ENCODE measurements around the gene CDON. TPM values are rescaled to one million over a fixed set of nuclear protein-coding genes. Genes with fewer than 3 reads are reported as not detected.

Gene CDON
- polyA plus RNA-seq, 1 donor from 2014 or later: not detected

DNA sequence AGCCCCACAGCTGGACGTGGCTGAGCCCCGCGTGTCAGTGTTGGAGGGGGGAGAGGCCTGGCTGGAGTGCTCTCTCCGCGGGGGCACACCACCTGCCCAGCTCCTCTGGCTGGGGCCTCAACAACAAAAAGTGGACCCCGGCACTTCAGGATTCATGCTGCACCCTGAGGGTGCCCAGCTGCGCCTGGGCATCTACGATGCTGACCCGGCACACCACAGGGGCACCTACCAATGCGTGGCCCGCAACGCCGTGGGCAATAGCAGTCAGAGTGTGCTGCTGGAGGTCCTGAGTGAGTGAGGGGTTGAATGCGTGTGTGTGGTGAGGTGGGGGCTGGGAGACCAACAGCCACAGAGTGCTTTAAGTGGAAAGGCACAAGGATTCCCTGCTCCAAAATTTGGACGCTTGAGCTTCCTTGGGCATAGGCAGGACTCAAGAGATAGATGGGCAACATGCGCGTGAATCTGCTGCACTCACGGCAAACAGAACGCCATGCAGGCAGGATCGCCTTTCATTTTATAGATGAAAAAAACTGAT is 109.2 kb downstream of the CDON start:
- Mint-ChIP-seq H3K4me1 (peaks cover 0 to 6% (median 3%) of the 10 kb centered on the region in 3 donors), H3K27me3 (peaks cover 4% of the 10 kb centered on the region), H3K4me3 (no peak overlapping the region)

DNA sequence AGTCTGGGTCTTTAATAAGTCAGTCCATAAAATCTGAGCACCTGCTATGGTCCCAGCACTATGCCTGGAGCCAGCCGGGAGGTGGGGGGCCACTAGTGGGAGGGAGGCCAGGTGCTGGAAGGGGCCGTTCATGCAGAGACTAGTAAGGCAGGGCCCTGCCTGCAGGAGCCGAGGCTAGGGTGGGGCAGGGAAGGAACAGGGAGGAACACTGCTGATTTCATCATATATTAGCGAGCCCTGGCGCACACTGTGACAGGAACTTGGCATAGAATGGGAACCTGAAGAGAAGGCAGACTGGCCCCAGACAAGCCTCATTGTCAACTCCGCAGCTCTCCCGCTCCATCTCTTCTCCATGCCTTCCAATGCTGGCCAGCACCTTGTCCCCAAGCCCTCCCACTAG is 109.7 kb downstream of the CDON start:
- Mint-ChIP-seq H3K4me3 (no peak overlapping the region), H3K27ac (no peak overlapping the region), H3K4me1 (peaks cover 0 to 6% (median 3%) of the 10 kb centered on the region in 3 donors), H3K9me3 (no peaks in the 10 kb centered on the region), H3K27me3 (peaks cover 4% of the 10 kb centered on the region), H3K36me3 (no peaks in the 10 kb centered on the region)

More for the DNA sequence above, 109.2 kb downstream of the CDON start:
- Mint-ChIP-seq H3K9me3 (no peaks in the 10 kb centered on the region), H3K27ac (peak overlapping the region in 1 of 3 donors; percentile 35), H3K36me3 (no peaks in the 10 kb centered on the region)

DNA sequence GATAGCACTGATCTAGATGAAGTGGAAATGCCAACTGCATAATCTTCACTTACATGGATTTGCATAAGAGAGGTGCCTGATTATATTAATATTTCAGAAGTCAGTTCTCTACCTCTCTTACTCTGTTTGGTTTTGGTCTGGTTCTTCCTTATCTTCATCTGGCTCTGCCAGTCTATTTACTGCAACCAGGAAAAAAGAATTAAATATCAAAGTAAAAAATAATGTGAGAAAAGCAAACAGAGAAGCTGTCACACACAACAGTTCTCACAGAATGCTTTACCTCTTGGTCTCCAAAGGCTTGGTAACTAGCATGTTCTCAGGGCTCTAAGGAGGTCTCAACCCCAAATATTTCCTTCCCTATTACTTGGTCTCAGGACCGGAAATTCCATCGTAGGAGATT is 110.1 kb downstream of the CDON start:
- Mint-ChIP-seq H3K4me1 (peaks cover 0 to 4% (median under 1%) of the 10 kb centered on the region in 3 donors), H3K27ac (no peak overlapping the region), H3K36me3 (no peaks in the 10 kb centered on the region), H3K9me3 (no peaks in the 10 kb centered on the region), H3K4me3 (no peak overlapping the region), H3K27me3 (peaks cover 4% of the 10 kb centered on the region)

- Mint-ChIP-seq H3K27me3 (peaks cover 6% of the 10 kb centered on the region), H3K4me3 (no peak overlapping the region), H3K27ac (peak overlapping the region in 1 of 3 donors; percentile 12), H3K4me1 (peaks cover 0 to 2% (median 0%) of the 10 kb centered on the region in 3 donors), H3K36me3 (no peaks in the 10 kb centered on the region), H3K9me3 (no peaks in the 10 kb centered on the region)
Observed at GRCh38 chr11:125951731-125952130, 110.9 kb downstream of the CDON start.

DNA sequence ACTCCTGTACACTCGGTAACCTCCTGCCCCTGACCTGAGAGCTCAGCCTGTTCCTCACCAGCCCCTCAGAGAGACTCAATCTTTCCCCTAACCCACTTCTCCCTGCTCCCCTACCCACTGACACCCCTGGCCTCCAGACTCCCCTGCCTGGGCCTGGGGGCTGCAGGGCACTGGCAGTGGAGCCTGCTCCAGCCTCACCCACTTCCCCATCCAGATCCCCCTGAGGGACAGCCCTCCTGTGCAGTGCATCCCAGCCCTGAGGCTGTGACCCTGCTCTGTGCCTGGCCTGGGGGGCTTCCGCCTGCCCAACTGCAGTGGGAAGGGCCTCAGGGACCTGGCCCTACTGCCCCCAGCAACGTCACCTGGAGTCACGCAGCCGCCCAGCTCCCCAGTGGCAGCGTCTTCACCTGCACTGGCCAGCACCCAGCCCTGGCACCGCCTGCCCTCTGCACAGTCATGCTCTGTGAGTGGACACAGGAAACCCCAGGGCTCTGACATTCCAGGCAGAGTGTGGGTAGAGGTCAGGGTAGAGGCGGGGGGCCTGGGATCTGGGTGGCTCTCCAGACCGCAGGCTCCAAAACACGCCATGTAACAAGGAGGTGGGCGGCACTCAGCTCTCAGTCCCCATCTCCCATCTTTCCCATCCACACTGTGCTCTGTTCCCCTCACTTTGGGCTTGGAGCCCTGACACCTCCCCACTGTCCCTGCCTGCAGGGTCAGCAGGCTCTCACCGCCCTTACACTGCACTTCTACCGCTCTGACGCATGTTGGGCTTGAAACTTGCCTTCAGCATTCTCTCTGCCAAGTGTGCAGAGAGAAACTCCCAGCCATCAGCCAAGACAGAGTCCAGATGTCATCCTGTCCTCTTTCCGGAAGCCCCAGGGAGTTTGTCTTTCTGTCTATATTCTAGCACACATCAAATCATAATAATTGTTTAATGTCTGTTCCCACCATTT is 111.7 kb downstream of the CDON start:
- Mint-ChIP-seq H3K27me3 (peaks cover 5% of the 10 kb centered on the region), H3K4me3 (no peak overlapping the region), H3K4me1 (peaks cover 0 to 2% (median 0%) of the 10 kb centered on the region in 3 donors), H3K36me3 (no peaks in the 10 kb centered on the region), H3K9me3 (no peaks in the 10 kb centered on the region), H3K27ac (peak overlapping the region in 1 of 3 donors; percentile 57)

GRCh38 chr11:125950178-125950490 is 112.5 kb downstream of the CDON start:
- Mint-ChIP-seq H3K27me3 (peaks cover 5% of the 10 kb centered on the region), H3K4me3 (no peak overlapping the region), H3K4me1 (peaks cover 0 to 2% (median 0%) of the 10 kb centered on the region in 3 donors), H3K36me3 (no peaks in the 10 kb centered on the region), H3K27ac (no peak overlapping the region), H3K9me3 (no peaks in the 10 kb centered on the region)

DNA sequence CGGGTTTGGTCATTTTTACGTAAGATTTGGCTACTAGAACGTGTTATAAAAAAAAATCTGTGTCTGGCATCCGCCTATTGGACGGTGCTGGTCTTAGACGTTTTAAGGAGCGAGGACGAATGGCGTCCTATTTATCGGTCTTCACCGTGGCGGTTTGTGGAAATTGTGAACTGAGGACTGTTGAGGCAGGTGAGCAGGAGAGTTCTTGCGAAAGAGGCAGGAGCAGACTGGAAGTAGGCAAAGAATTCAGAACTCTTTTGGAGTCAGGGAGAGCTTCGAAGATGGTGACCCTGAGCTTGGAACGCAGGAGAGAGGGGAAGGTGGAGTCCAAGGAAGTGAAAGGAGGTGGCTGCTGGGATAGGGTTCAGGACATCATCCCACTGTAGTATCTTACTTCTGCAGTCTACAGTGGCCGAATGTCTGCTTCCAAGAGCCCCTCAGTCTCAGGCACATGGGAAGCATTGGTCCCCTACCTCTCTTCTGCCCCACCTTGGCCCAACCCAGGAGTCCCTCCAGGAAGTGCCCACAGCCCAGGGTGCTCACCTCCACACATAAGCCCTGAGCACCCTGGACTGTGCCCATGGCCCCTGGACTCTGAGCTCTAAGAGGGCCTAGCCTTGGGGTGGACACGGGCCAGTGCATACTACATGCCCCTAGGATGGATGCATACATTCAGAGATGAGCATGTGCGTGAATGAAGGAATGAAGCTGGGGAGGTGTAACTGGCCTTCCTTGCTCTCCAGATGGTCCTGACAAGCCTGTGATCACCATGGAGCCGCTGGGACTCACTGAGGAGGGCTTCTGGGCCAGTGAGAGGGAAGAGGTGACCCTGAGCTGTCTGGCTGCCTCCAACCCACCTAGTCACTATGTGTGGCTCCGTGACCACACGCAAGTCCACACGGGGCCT is 113.1 kb downstream of the CDON start:
- H3K27me3 Mint-ChIP-seq: peaks cover 4% of the 10 kb centered on the region
- H3K4me1 Mint-ChIP-seq: peaks cover 0 to 2% (median 0%) of the 10 kb centered on the region in 3 donors
- peak overlapping the region in 1 of 4 donors; percentile 28 for H3K4me3 Mint-ChIP-seq
- H3K27ac Mint-ChIP-seq: no peak overlapping the region
- no peaks in the 10 kb centered on the region for H3K9me3 Mint-ChIP-seq
- H3K36me3 Mint-ChIP-seq: no peaks in the 10 kb centered on the region

GRCh38 chr11:125948278-125949051 is 114.2 kb downstream of the CDON start:
- no peak overlapping the region for H3K27ac Mint-ChIP-seq
- no peaks in the 10 kb centered on the region for H3K36me3 Mint-ChIP-seq
- H3K4me1 Mint-ChIP-seq: peaks cover 0 to 2% (median 0%) of the 10 kb centered on the region in 3 donors
- no peaks in the 10 kb centered on the region for H3K9me3 Mint-ChIP-seq
- H3K27me3 Mint-ChIP-seq: peaks cover 7% of the 10 kb centered on the region
- no peak overlapping the region for H3K4me3 Mint-ChIP-seq

DNA sequence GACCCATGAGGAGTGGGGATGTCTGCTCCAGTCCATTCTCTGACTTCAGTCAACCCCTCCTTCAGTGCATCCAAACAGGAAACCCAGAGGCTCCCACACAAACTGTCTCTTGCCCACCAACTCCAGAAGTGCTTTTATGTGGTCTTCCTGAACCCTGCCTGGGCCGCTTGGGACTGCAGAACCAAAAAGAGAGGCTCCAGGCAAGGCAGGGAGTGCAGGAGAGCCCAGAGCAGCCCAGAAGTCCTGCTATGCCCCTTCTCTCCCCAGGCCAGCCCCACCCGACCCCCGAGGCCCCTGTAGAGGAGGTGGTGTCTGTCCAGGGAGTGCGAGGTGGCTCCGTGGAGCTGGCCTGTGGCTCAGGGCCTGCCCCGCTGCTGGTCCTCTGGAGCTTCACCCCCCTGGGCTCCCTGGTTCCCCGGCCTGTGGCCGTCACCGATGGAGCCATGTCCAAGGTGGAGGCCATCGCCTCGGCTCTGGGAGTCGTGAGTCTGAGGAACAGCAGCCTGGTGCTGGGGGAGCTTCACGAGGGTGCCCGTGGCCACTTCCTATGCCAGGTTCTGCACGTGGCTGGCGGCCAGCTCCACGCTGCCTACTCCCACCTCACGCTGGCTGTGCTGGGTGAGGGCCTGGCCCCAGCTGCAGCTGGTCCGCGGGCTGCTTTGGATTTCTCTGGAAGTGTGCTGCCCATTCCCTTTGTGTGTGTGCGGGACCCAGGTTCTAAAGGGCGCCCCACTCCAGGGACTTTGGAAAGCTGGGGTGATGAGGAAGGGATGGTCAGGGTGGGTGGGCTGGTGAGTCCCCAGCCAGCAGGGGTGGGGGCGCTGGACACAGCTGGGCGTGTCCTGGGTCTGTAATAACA is 115.0 kb downstream of the CDON start:
- Mint-ChIP-seq H3K9me3 (no peaks in the 10 kb centered on the region), H3K36me3 (no peaks in the 10 kb centered on the region), H3K4me1 (peaks cover 0 to 2% (median under 1%) of the 10 kb centered on the region in 3 donors), H3K27ac (no peak overlapping the region), H3K4me3 (no peak overlapping the region), H3K27me3 (peaks cover 7% of the 10 kb centered on the region)

- Mint-ChIP-seq H3K4me1 (peaks cover 0 to 8% (median 7%) of the 10 kb centered on the region in 3 donors), H3K36me3 (no peaks in the 10 kb centered on the region), H3K27ac (no peak overlapping the region), H3K27me3 (peaks cover 7% of the 10 kb centered on the region), H3K9me3 (no peaks in the 10 kb centered on the region), H3K4me3 (peak overlapping the region in 1 of 4 donors; percentile 49)
Observed at GRCh38 chr11:125946712-125947418, 115.8 kb downstream of the CDON start.

DNA sequence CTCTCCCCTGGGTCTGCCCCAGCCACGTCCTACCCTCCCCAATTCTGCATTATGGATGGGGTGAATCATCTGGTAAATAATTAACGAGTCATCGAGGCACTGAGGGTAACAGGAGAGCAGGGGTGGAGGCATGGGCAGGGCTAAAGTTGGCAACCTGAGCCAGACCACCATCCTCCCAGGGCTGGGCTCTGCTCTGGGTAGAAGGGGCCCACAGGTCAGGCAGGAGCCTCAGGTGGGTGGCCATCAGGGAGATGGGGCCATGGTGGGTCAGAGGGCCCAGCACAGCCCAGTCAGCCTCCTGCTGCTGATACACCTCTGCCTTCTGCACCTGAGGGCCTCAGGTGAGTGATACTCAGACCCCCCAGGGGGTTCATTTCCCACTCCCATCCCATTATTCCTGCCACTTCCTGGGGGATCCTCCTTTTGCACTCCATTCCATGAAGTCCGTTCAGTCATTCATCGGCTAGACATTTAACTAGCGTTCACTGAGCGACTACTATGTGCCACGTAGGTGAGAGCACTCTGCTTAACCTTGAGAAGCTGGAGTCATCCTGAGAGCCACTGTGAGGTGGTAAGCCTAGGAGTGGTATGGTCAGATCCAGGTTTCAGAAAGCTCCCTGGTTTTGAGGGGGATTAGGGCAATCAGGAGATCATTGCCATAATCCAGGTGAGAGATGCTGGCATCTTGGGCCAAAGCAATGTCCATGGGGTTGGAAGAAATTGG is 116.7 kb downstream of the CDON start, which contains the start of gene VSIG10L2:
VSIG10L2 (plus strand) TSS at position 248 of the 724 bp plus-strand sequence; CDS start at position 260, 12 bp downstream.
- H3K27me3 Mint-ChIP-seq: peaks cover 7% of the 10 kb centered on the region
- peak within 1 kb of the TSS in 1 of 4 donors; percentile 49 for H3K4me3 Mint-ChIP-seq
- H3K9me3 Mint-ChIP-seq: no peaks in the 10 kb centered on the region
- no peak within 1 kb of the TSS for H3K27ac Mint-ChIP-seq
- peaks cover 0 to 8% (median 7%) of the 10 kb centered on the region in 3 donors for H3K4me1 Mint-ChIP-seq
- H3K36me3 Mint-ChIP-seq: no peaks in the 10 kb centered on the region

DNA sequence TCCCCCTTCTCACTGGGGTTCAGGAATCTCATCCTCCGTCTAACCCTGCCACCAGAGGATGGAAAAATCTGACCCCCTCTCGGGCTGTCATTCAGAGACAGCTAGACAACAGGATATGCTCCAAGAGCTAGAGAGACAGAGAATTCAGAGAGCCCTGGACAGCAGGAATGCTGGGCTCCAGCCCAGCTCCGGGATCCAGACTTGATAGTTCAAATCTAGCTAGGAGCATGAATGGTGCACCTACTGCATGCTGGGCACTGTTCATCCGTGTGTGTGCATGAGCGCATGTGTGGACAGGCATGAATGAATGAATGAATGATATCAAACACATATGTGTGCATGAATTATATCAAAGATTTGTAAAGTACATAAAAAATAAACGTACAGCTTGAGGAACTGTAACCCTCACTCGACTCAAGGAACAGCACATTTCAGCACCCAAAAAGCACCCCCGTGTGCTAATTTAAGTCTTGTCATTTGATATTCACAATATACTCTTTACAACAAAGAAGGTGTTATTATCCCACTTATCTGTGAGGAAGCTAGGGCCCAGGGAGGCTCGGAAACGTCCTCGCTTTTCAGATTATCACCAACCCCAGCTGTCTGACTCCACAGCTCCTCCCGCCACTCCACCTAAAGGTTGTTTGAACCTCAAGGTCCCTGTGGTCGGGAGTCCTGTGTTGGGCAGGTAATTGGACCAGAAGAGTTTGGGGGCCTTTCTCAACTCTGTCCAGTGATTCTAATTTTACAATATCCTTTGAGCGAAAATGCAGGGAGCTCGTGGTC is 117.5 kb downstream of the CDON start:
- Mint-ChIP-seq H3K9me3 (no peaks in the 10 kb centered on the region), H3K36me3 (no peaks in the 10 kb centered on the region), H3K27me3 (peaks cover 7% of the 10 kb centered on the region), H3K27ac (no peak overlapping the region), H3K4me1 (peaks cover 0 to 8% (median 7%) of the 10 kb centered on the region in 3 donors), H3K4me3 (no peak overlapping the region)
